ENCODE measurements around the gene GNG3.
A peak's percentile ranks its signal among the peaks of the same experiment; 100 is the strongest.
"Not testable (repeated sequence)": the region's sequence is repeated elsewhere in the genome, so short reads cannot be mapped to it uniquely, and the experiment has no call there.

Gene GNG3

GRCh38 chr11:62688491-62688890, 19.0 kb upstream of the GNG3 start:
- no peak for DNase-seq

- no peak for DNase-seq
Measured at GRCh38 chr11:62689421-62690183, 17.9 kb upstream of the GNG3 start, which contains the start of gene LRRN4CL. Gene LRRN4CL (minus strand): TSS chr11:62689530. CDS start chr11:62688508, 1,022 bp downstream.

GRCh38 chr11:62693624-62694023, 13.9 kb upstream of the GNG3 start:
- DNase-seq, result not testable (repeated sequence)

GRCh38 chr11:62694455-62695167, 12.9 kb upstream of the GNG3 start:
- DNase-seq, result peak; percentile 65

DNA sequence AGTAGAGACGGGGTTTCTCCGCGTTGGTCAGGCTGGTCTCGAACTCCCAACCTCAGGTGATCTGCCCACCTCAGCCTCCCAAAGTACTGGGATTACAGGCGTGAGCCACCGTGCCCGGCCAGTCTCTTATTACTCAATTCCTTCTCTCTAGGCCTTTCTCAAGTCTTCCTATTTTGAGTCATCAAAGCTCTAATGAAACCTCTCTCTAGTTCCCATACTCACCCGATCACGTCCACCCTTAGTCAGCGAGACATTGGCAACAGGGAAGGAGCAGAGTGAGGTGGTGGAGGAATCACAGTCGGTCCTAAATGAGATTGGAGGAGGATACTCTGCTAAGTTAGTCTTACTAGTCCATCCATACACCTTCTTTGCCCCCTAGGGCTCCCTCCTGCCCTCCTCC, 5.2 kb upstream of the GNG3 start:
- no peak for DNase-seq

DNA sequence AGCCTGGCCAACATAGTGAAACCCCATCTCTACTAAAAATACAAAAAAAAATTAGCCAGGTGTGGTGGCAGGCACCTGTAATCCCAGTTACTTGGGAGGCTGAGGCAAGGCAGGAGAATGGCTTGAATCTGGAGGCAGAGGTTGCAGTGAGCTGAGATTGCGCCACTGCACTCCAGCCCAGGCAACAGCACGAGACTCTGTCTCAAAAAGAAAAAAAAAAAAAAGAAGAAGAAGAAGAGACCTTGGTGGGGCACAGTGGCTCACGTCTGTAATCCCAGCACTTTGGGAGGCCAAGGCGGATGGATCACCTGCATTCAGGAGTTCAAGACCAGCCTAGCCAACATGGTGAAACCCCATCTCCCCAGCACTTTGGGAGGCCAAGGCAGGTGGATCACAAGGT, 3.6 kb upstream of the GNG3 start:
- not testable (repeated sequence) for DNase-seq

GRCh38 chr11:62705413-62705812, 2.1 kb upstream of the GNG3 start:
- DNase-seq, result no peak

DNA sequence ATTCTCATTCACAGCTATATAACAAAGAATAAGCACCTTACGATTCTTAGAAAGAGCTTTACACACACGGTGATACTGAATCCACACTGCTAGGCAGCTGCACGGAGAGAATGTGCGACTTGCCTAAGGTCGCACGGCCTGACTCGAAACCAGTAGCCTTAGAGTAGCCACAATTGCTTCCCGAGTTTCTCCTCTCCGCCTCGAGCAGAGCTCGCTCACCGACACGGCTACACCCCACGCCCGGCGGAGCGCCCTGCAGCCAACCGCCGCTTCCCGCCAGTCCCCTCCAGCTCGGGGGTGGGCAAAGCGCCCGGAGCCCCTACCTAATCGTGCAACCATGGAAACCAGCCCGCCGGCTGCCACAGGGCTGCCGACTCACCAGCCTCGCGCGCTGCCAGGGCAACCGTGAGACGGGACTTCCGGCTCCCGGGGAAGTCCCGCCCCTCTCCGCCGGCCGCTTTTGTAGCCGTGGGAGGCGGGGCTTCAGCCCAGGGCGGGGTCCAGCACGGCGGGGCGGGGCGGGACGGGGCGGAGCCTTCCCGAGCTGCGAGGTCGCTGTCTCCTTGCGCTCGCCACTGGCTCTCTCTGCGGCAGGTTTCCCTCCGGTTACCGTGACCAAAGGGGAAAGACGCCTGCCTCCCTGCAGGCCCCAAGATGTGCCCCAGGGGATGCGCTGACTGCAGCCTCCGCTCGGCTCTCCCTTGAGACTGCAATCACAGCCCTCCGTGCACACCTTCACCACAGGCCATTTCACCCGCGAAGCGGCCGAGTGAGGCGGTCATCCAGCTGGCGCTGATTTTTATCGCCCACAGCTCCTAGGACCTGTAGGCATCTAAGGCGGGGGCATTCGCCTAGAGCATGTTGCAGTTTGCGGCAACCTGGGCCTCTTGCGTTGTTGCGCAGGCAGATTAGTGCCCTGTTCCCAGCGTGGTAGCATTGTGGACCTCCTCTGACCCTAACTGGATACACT, 1.3 kb upstream of the GNG3 start:
- peak; percentile 93 for DNase-seq

GRCh38 chr11:62706850-62707247, 627 bp upstream of the GNG3 start:
- DNase-seq, result no peak

DNA sequence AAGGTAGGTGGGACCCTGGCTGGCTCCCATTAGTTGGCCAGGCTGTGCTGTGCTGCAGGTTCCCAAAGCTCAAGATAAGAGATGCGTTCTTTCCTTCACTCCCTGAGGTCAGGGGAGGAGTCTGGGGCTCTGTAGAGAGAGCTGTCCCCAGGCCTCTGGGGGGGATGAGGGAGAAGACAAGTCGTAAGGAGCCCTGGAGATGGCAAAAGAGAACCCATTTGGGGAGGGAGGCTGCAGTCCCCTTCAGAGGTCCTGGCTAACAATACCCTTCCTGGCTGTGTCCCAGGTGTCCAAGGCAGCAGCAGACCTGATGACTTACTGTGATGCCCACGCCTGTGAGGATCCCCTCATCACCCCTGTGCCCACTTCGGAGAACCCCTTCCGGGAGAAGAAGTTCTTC, 916 bp downstream of the GNG3 start:
- DNase-seq, result no peak

GRCh38 chr11:62708793-62709192, 1.3 kb downstream of the GNG3 start:
- DNase-seq, result peak; percentile 36

DNA sequence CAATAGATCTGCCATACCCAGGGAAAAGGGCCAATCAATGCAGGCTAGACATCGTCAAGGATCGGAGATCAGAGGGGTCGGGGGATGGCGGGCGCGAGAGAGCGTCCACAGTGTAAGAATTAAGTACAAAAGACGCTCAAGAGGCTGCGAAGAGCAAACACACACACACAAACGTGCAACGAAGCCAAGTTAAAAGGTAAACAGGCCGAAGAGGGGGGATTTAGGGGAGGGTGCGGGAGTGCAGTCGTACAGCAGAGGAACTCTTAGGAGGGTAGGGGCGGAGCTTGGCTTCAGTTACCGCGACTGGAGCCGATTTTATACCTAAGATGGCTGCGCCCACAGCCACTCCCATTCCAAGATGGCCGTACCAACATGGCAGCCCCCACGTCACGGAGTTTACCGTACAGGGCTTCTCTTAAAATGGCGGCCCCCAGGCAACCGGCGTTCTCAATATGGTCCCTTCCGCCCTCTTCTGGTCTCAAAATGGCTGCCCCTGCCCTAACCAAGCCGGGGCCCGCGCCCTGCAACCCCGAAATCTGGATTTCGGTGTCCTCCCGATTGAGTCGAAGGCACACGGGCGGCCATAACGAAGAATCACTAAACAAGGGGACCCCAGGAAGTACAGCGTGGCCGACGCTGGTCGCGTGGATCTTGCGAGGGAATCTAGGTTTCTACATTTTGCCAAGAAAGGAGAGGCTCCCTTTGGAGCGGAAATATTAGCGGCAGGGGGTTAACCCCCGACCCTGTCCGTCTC, 1.9 kb downstream of the GNG3 start:
- peak; percentile 97 for DNase-seq

DNA sequence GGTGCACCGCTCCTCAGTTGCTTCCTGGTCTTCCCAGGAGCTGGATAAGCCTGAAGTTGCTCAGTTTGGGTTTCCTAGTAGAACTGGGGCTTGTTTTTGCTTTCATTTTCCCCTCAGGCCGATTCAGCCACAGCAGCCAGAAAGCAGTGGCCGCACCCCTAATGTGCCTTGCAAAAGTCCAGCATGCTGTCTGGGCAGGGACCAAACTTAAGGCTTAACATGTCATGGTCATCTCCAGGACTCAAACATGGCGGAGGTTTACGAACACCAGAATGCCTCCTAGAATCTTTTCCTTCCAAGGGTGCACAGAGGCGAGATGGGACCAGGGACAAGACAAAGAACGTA, 2.5 kb downstream of the GNG3 start:
- DNase-seq, result no peak

DNA sequence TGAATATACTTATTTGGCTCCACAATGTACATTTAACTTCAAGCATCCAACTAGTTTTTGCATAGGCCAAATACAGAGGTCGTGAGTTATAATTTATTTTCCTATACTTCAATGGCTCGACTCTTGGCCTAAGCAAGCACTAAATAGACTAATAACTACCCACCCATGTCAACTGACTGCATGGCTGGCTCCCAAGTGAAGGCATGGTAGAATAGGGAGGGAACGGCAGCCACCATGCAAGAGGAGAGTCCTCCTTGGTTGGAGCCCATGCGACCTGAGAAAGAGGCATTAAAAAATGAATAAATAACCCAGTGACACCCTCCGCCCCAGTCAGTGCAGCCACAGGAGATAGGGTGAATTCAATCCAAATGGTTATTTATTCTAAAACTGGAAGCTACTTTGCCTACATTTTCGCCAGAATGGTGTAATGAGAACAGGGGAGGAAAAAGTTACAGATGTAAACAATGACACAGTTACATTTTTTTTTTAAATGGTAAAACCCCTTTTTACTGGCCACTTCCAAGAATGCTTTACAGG, 4.9 kb downstream of the GNG3 start:
- no peak for DNase-seq

GRCh38 chr11:62712861-62713260, 5.4 kb downstream of the GNG3 start:
- DNase-seq, result no peak

- DNase-seq, result no peak
Measured at GRCh38 chr11:62713343-62713742, 5.9 kb downstream of the GNG3 start.

- DNase-seq, result no peak
Measured at GRCh38 chr11:62715150-62716130, 8.0 kb downstream of the GNG3 start.

DNA sequence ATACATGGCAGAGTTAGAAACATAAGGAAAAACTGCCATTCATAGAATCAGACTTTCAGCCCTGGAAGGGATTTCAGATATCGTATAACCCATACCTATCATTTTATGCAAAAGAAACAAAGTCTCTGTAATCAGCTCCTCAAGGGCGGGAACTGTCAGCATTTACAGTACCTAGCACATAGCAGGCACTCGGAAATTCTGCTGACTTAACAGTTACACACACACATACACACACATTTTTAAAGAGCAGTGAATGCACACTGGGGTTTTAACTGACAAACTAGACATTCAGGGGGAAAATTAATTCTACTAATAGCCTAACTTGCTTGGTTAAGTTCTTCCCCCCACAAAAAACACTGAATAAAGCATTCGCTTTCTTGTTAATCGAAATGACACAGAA, 8.7 kb downstream of the GNG3 start:
- no peak for DNase-seq

GRCh38 chr11:62716816-62717215, 9.3 kb downstream of the GNG3 start:
- DNase-seq, result no peak

GRCh38 chr11:62719302-62719978, 12.0 kb downstream of the GNG3 start:
- DNase-seq, result no peak

Data from stimulated activated CD4-positive, alpha-beta T cell treated with anti-CD3 and anti-CD28 coated beads, Interleukin-1b, Interleukin-23, amount 100 ng/mL, for 48 hours (primary cell).